GM21723 (cell line): ENCODE results near the gene CBS.
"Not testable (repeated sequence)": the region's sequence is repeated elsewhere in the genome, so short reads cannot be mapped to it uniquely, and the experiment has no call there.

Experiments
- ATAC-seq: cut with Tn5 transposase; IDR thresholded peaks from one replicate; pipeline ENCODE4 v1.9.1; 2021; ENCODE audit warnings: mild to moderate bottlenecking, moderate library complexity; ENCODE audit not compliant: unreplicated experiment

The CBS gene

DNA sequence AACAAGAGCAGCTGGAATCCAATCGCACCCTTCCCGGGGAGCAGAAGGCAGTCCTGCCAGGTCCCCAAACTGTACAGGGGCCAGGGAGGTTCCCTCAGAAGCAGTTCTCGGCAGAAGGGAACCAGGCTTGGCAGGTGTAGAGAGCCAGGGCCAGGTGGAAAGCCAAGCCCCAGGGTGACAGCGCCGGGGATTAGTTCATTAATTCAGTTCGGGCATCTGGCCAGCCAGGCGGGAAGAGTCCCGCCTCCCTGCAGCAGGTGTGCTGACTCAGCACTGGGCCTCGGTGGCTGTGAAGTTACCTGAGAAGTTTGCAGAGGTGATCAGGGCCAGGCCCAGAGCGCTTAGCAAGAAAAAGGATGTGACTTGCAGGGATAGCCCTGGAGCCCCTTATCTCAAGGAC is 6.0 kb downstream of the CBS start:
- ATAC-seq, result not testable (repeated sequence)

DNA sequence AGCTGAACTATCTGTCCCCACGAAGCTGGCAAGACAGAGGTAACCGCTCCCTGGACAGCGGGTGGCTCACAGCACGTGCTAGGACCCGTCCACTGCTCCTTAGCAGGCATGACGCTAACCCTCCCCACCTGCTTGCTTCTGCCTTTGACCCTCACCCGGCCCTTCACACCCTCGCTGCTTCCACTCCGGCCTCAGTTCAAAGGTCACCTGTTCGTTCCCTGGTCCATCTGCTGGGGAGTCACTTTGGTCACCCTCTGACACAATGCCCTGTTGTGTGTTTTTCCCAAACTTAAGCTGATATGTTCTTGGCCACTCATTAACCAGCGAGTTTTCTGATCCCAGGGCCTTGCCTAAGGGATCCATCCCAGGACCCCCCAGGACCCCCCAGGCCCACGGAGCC is 7.6 kb downstream of the CBS start:
- ATAC-seq, result not testable (repeated sequence)

DNA sequence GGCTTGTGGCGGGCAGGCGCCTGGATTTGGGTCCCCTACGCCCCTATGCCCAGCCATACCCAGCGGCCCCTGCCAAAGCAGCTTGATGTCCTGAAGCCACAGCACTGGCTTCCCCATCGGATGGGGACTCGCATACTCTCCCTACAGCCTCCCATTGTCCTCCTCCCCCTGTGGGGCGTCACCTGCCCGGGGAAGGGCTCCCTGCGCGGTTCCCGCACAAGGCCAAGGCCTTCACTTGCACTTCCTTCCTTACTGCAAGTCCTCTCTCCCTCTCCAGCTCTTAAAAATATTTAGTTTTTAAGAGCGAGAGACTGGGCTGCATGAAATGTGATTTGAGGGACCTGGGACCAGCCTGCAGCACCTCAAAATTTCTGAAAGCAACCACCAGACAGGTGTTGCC is 8.9 kb downstream of the CBS start:
- not testable (repeated sequence) for ATAC-seq

DNA sequence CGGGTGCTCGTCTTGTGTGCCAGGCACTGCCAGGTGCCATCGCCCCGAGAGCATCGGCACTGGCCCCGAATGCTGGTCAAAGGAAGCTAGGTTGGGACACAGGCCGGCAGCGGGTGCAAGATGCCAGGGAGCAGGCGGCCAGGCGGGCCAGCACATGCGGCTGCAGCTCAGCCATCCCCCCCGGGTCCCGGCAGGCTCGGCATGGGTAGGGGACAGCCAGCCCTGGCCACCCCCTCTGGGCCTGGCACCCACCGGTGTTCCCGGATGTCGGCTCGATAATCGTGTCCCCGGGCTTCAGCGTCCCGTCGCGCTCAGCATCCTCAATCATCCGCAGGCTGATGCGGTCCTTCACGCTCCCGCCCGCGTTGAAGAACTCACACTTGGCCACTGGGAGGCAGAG is 9.6 kb downstream of the CBS start:
- not testable (repeated sequence) for ATAC-seq

DNA sequence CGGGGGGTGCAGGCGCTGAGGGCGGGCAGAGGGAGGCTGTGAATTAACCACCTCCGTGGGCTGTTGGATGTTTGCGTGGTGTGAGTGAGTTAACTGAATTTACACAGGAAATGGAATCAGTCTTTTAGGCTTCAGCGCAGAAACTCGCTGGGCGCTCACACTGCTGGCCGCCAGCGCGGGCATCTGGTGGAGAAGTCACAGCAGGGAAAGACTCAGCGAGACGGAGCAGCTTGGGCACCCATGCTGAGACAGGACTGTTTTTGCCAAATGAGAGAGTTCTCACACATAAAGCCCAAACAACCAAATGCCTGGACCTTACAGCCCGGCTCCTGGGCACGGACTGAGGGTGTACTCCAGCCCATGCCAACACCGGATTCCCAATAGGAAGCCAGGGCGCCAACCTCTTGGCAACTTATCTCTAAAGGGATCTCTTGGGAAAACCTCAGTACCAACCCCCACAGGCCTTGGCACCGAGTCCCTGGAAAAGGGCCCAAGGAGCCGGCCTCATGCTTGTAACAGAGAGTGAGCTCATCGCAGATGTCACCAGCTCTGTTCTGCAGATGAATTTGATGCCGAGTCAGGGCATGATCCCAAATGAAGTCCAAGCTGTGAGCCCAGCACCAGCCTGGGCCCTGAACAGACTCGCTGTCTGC is 11.2 kb downstream of the CBS start:
- not testable (repeated sequence) for ATAC-seq

DNA sequence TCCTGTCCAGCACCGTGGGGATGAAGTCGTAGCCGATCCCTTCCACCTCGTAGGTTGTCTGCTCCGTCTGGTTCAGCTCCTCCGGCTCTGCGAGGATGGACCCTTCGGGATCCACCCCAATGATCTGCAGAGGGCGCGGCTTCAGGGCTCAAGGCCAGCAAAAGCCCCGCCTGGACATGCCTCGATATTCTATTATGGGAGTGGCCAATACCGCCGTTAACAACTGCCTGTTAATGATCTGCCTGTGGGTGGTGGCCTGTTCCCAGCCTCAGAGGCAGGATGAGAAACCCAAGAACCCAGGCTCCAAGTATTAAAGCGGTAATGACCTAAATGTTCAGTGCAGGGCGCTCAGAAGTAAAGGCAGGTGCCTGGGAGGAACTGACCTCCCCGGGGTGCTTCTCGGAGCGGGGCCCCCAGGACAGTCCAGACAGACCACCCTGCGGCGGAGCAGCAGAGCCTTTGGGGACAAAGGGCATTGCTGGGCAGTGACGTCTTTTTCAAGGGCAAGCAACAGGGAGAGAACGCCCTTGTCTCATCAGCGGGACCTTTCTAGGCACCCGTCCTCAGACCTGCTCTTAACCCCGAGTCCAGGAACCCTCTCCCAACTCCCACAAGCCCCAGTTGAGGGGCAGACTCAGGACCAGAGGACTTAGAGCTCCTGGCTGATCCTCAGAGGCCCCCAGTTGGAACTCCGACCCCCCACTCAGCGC is 12.5 kb downstream of the CBS start:
- ATAC-seq, result not testable (repeated sequence)

DNA sequence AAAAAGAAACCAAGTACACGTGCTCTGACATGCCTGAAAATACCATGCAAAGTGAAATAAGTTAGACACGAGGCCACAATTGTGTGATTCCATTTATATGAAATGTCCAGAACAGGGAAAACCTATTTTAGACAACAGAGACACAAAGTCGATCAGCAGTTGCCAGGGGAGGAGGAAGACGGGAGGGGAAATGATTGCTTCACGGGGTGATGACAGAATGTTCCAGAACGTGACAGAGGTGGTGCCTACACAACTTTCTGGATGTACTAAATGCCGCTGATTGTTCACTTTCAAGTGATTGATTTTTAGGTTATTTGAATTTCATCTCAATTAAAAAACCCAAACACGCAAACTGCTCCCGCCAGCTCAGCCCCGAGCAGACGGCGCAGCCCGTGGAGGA is 22.5 kb downstream of the CBS start:
- ATAC-seq, result not testable (repeated sequence)

DNA sequence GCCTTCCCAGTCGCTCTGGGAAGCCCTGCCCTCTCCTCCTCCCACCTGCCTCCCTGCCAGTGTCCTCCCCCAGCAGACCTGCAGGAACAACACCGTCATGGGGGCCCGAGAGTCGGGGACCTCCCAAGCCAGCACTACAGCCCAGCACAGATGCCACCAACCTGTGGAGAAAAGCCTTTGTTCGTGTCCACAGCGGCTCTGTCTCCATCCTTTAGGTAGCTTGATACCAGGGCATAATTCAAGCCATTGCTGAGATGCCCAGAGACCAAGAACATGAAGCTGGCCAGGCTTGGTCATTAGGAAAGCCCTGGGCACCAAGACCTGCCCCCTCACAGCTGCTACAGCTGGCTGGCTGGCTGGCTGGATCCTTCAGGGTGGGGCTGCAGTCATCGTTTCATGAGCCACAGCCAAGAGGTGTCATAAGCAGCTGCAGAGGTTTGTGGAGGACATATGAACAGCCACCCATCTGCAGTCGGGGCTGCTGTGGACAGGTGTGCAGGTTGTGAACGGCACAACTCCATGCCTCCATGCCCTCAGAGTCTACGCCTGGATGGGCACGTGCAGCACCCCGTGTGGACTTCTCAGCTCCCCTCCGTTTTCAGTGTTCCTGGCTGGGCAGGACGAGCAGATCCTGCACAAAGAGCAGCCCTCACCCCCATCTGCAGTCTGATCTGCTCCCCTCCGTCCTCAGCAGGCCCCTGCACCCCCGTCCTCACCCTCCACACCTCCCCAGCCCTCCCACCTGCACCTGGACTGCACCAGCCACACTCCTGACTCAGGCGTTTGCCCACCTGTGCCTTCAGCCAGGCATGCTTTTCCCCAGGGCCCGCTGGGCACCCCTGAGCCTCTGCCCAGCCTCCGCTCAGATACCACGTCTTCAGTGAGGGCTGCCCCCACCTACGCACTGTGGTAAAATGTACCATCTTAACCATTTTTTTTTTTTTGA is 29.5 kb downstream of the CBS start:
- ATAC-seq, result not testable (repeated sequence)

DNA sequence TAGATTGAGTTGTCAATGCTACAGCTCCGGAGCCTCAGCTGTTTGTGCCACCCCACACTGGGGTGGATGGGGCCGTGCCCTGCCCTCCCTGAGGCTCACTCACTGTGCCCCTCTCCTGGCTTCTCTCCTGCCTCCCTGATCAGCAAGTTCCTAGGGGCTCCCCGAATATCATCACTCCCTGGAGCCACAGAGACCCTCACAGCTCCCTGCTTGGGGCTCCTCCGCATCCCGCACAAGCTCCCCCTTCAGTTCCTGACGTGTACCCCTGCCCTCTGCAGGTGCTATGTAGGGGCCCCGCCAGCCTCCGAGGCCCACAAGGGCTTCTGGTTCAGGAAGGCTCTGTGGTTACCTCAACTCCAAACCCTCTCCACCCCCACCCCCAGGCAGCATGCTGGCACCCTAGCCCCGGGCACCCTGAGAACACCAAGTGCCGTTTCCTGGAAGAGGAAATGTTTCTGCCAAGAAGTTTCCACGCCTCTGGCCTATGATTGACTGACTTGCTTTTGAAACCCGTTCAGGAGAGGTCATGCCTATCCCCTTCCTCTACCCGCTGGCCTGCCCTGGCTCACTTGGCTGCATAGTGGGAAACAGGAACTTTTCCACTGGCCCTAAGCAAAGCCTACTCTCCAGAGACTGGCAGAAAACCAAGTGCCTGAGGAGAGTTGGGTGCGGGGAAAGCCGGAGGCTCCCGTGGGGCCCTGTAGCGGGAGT is 30.3 kb downstream of the CBS start:
- ATAC-seq, result not testable (repeated sequence)

DNA sequence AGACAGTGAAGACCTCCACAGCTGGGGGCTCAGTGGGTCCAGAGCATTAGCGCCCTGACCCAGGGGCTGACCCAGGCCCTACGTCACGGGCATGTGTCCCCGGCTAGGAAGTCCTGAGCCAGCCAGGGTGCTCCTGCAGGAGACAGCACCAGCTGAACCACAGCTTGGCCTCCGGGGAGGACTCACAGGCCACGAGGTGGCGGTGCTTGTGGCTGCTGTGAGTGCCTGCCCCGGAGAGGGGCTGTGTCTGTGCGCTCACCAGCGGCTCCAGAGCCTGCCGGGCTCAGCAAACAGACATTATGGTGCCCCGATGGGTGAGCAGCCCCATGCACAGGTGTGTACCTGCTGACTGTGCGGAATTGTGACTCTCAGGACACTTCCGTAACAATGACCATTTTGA is 31.1 kb downstream of the CBS start:
- not testable (repeated sequence) for ATAC-seq

DNA sequence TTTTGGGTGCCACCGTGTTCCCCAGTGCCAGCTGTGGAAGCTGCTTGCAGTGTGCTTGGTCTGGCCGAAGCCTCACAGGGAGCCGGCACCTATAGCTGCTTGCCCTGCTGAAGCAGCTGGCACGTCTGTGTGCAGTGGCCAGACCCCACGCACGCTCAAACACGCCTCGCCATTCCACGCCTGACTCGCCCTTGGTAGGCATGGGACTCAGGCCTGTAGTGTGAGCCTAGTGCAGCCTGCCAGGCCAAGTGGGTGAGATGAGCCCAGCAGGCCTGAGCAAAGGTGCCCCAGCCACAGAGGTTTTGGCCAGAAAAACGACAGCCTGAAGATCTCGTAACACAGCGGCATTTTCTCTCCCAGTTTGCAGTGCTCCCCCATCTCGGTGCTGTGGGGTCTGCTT is 32.3 kb downstream of the CBS start:
- not testable (repeated sequence) for ATAC-seq

DNA sequence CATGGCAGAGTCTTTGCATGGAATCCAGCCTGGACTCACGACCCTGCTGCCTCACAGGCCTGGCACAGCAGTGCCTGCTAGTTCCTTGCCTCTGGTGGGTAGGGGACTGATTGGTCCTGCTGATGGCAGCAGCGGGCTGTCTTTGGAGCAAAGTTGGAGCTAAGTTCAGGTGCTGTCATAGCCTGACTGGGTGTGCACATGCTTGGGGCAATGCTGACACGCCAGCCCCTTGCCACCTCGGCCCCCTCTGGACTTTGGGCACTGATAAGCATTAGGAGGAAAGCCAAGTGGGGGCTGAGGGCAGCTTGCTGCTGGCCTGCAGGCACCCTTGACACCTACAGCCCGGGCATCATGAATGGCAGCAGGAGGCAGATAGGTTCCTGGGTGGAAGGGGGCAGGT is 33.5 kb downstream of the CBS start:
- not testable (repeated sequence) for ATAC-seq

DNA sequence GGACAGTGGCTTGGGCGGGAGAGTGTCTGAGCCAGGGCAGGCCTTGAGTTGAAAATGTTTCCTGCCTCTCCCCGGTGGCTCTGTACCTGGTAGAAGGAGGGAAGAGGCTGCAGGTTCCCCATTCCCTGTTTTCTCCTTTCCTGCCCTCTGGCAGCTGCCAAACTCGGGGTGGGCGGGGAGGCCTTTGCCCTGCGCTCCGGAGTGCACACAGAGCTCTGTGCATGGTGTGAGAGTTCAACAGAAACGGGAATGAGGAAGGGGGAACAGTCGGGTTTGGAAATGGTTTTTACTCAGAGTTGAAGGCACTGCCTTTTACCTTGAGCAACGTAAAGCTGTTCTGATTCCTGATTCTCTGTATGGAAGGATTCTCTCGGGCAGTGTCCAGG is 37.0 kb downstream of the CBS start:
- ATAC-seq, result not testable (repeated sequence)

DNA sequence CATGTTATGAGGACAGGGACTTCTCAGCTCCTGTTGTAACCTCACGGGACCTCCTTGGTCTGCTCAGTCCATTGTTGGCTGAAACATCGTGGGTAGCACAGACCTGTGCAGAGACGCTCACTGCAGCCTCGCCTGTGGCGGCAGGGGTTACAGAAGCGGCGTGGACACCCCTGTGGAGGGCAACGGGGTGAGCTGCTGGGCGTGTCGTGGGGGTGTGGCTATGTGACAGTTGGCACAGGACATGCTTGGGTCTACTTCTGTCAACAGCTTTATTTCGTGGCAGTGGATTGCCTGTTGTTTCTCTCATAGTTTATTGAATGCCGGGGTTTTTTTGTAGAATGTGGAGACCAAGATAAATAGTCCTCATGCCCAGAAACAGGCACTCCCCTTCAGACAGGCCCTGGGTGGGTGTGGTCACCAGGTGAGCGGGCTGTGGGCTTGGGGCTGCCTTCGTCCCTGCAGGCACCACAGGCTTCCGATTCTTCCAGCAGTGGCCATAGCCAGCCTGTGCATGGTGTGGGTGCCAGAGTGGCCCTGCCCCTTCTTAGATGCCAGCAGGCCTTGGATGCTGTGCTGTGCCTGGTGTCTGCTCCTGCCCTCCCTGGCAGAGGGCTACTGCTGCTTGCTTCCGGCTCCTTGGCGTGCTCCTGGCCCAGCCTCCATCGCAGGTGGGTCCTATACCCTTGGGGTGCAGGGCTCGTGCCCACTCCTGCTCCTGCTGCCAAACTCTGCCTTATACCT is 37.5 kb downstream of the CBS start:
- ATAC-seq, result not testable (repeated sequence)

DNA sequence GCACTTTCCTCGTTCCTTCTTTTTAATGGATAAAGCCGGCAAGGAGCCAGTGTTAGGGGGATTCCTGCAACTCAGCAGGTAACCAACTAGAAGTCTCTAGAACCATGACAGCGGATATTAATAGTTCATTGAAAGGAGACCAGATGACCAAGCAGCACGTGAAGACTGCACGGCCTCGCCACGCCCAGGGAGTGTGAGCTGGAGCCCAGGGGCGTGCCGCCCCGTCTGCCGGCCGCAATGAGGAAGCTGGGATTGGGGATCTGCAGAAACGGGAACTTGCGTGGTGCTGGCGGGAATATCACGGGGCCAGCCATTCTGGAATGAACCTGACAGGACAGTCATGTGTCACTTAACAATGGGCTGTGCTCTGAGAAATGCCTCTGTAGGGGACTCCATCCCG is 38.7 kb downstream of the CBS start:
- not testable (repeated sequence) for ATAC-seq

DNA sequence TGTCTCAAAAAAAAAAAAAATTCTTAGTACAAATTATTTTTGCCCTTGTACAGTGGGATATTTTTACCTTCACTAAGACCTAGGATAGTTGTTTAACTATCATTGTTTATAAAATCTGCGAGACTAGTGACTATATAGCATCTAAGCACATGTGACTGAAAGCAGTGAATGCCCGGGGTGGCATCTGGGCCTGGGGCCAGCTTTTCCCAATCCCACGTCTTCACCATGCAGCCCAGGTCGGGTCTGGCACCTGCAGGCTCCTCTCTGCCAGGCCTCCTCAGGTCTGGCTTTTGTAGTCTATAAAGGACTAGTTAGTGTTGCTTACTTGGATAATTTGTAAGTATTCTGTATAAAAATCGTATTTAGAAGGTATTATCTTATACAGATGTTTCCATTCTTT is 40.8 kb downstream of the CBS start:
- ATAC-seq, result no peak

DNA sequence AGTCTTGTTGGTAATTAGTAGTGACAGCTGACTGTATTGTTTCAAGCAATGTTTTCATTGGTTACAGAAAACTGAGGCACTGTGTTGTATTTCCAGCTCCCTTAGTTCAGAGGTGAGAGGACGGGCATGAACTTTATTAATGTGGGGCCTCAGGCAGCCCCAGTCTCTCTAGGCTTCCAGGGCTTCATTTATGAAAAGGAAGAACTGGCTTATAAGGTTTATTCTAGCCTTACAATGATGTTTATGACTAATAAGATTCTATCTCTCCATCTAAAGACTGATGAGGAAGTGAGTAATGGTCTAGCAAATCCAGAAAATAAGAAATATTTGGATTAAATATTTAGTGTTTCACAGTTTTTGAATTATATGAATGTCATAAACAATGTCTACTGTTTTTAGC is 41.5 kb downstream of the CBS start:
- no peak for ATAC-seq

DNA sequence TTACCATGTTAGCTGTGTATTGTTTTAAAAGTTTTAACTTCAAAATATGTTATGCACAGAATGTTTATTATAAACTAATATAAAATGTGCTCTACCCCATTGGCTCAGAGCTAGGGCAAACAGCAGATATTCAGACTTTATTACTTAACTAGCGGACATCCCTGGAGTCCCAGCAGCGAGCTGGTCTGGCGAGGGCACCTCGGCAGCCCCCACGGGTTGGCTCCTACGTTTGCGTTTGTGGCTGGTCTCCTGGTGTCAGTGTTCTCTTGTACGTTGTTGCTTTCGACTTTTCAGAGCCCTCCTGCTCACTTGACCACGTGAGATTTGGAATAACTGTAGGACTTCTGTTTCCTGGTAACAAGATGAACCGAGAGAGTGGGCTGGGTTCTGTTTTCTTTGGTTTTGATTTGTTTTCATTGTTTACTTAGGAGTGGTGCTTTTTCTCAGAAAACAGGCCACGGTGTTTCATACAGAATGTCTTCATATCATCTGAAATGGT is 44.5 kb downstream of the CBS start:
- ATAC-seq, result no peak

DNA sequence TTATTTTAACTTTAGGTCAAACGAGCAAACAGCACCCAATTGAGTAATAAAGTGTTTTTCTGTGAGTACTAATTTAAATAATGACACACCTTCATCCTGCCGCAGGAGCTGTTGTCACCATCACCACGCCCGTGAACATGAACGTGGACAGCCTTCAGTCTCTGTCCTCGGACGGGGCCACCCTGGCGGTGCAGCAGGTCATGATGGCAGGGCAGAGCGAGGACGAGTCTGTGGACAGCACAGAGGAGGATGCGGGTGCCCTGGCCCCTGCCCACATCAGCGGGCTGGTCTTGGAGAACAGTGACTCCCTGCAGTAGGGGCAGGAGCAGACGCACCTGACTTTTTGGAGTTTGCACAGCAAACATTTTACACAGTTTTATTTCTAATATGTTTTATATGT is 45.9 kb downstream of the CBS start:
- ATAC-seq, result no peak
